Measurements from ENCODE around the gene RPS27L. TPM values are rescaled to one million over a fixed set of nuclear protein-coding genes. Genes with fewer than 3 reads are reported as not detected.

The RPS27L gene
- total and polyA plus RNA-seq, 2 donors (not counting 1 experiment from before 2014, with no cell fraction given) = 21.6 to 50.9 TPM

DNA sequence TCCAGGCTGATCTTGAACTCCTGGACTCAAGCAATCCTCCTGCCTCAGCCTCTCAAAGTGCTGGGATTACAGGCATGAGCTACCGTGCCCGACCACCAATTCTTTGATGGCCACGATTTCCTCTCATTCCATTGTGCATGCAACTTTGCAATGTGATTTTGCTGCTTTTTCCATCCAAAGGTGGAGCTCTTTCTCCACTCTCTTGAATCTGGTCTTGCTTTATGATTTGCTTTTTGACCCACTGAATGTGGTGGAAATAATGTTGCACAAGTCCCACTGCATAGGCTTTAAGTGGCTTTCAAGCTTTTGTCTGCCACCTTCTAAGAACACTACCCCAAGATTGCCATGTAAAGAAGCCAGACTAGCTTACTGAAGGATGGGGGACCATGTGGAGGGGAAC lies 10.6 kb downstream of the RPS27L start:
- Mint-ChIP-seq H3K4me3 (no peak overlapping the region), H3K4me1 (peaks cover 4% of the 10 kb centered on the region), H3K27ac (no peak overlapping the region), H3K27me3 (no peaks in the 10 kb centered on the region), H3K9me3 (ENCODE audit: insufficient read depth) (no peaks in the 10 kb centered on the region)
- TF ChIP-seq, protein P1, sequence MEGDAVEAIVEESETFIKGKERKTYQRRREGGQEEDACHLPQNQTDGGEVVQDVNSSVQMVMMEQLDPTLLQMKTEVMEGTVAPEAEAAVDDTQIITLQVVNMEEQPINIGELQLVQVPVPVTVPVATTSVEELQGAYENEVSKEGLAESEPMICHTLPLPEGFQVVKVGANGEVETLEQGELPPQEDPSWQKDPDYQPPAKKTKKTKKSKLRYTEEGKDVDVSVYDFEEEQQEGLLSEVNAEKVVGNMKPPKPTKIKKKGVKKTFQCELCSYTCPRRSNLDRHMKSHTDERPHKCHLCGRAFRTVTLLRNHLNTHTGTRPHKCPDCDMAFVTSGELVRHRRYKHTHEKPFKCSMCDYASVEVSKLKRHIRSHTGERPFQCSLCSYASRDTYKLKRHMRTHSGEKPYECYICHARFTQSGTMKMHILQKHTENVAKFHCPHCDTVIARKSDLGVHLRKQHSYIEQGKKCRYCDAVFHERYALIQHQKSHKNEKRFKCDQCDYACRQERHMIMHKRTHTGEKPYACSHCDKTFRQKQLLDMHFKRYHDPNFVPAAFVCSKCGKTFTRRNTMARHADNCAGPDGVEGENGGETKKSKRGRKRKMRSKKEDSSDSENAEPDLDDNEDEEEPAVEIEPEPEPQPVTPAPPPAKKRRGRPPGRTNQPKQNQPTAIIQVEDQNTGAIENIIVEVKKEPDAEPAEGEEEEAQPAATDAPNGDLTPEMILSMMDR (IDR thresholded peaks at IDR 0.05) = no peak
- TF ChIP-seq EZH2 (IDR thresholded peaks at IDR 0.05; ENCODE audit: borderline replicate concordance, insufficient read depth, low read depth, low read length, poor library complexity, severe bottlenecking) = no peak
- no peak overlapping the region for H3K27ac ChIP-seq (ENCODE audit: low read length in 2 of 2)
- DNase-seq (no peak), ATAC-seq (ENCODE audit: low read depth) (no peak)
- no peak overlapping the region for H3K9ac ChIP-seq (ENCODE audit: low read length)
- no peak overlapping the region for H3K4me2 ChIP-seq (replicated peaks; ENCODE audit: low read depth, low read length, poor library complexity, severe bottlenecking)
- intact Hi-C loops (cut with micrococcal nuclease) = no loop called here
- H4K20me1 ChIP-seq (ENCODE audit: control insufficient read depth, insufficient read depth, low read length, poor library complexity, severe bottlenecking) = no peaks in the 10 kb centered on the region
- ChIA-PET CTCF (interaction anchor here (0.9 to 1.3 kb wide), 2 partner anchors 15 to 99 kb away, joined by 3 to 4 read pairs; no protein-coding TSS in a partner anchor), POLR2A (no interaction called here)
- no peaks in the 10 kb centered on the region for H3K4me1 ChIP-seq (ENCODE audit: control insufficient read depth in 2 of 2, insufficient read depth in 2 of 2, low read length in 2 of 2)
- no peaks in the 10 kb centered on the region for H3K27me3 ChIP-seq (replicated peaks in 1 of 4; ENCODE audit: control extremely low read depth in 1 of 4, control insufficient read depth in 3 of 4, insufficient read depth in 4 of 4, low read length in 3 of 4)
- H2AFZ ChIP-seq (ENCODE audit: insufficient read depth, low read depth, low read length, poor library complexity, severe bottlenecking) = no peak overlapping the region
- 89% methylated on average over 3 of the region's 3 CpGs for WGBS (ENCODE audit: insufficient coverage)
- H3K79me2 ChIP-seq (ENCODE audit: control insufficient read depth, insufficient read depth, low read length) = peaks cover 4% of the 10 kb centered on the region
- no peak overlapping the region for H3K4me3 ChIP-seq (ENCODE audit: control extremely low read depth in 1 of 5, extremely low read depth in 1 of 5, insufficient read depth in 1 of 5, low read depth in 2 of 5, low read length in 4 of 5)
- no peaks in the 10 kb centered on the region for H3K9me3 ChIP-seq (ENCODE audit: control extremely low read depth in 1 of 3, control insufficient read depth in 2 of 3, insufficient read depth in 1 of 3, low read length in 2 of 3)
- H3K36me3 ChIP-seq (replicated peaks in 1 of 2; ENCODE audit: control extremely low read depth in 1 of 2, control insufficient read depth in 1 of 2, extremely low read depth in 1 of 2, insufficient read depth in 2 of 2, low read length in 1 of 2) = peaks cover 0 to 11% of the 10 kb centered on the region in 2 experiments

DNA sequence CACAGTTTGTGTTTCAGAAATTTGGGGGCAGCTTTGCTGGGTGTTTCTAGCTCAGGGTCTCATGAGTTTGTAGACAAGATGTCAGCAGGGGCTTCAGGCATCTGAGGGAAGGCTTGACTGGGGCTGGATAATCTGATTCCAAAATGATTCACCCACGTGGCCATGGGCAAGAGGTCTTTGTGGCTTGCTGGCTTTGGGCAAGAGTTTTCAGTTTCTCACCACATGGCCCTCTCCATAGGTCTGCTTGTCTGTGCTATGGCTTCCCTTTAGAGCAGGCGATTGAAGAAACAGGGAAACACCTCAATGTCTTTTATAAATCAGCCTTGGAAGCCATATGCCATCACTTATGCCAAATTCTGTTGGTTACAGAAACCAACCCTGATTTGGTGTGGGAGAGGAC lies 11.9 kb downstream of the RPS27L start:
- 33% methylated on average over 1 of the region's 2 CpGs for WGBS (ENCODE audit: insufficient coverage)

More for the DNA sequence above, 11.9 kb downstream of the RPS27L start:
- Histone ChIP-seq H4K20me1 (ENCODE audit: control insufficient read depth, insufficient read depth, low read length, poor library complexity, severe bottlenecking) (no peaks in the 10 kb centered on the region), H3K9me3 (ENCODE audit: control extremely low read depth in 1 of 3, control insufficient read depth in 2 of 3, insufficient read depth in 1 of 3, low read length in 2 of 3) (no peaks in the 10 kb centered on the region), H3K27me3 (replicated peaks in 1 of 4; ENCODE audit: control extremely low read depth in 1 of 4, control insufficient read depth in 3 of 4, insufficient read depth in 4 of 4, low read length in 3 of 4) (no peaks in the 10 kb centered on the region), H3K4me3 (ENCODE audit: control extremely low read depth in 1 of 5, extremely low read depth in 1 of 5, insufficient read depth in 1 of 5, low read depth in 2 of 5, low read length in 4 of 5) (no peak overlapping the region), H3K4me1 (ENCODE audit: control insufficient read depth in 2 of 2, insufficient read depth in 2 of 2, low read length in 2 of 2) (no peaks in the 10 kb centered on the region), H3K36me3 (replicated peaks in 1 of 2; ENCODE audit: control extremely low read depth in 1 of 2, control insufficient read depth in 1 of 2, extremely low read depth in 1 of 2, insufficient read depth in 2 of 2, low read length in 1 of 2) (peaks cover 0 to 9% of the 10 kb centered on the region in 2 experiments), H3K4me2 (replicated peaks; ENCODE audit: low read depth, low read length, poor library complexity, severe bottlenecking) (no peak overlapping the region), H3K9ac (ENCODE audit: low read length) (no peak overlapping the region), H3K27ac (ENCODE audit: low read length in 2 of 2) (no peak overlapping the region), H2AFZ (ENCODE audit: insufficient read depth, low read depth, low read length, poor library complexity, severe bottlenecking) (no peak overlapping the region), H3K79me2 (ENCODE audit: control insufficient read depth, insufficient read depth, low read length) (peaks cover 4% of the 10 kb centered on the region)
- POLR2A ChIA-PET = no interaction called here
- intact Hi-C loops (cut with micrococcal nuclease) = no loop called here
- H3K27me3 Mint-ChIP-seq = no peaks in the 10 kb centered on the region
- no peak overlapping the region for H3K4me3 Mint-ChIP-seq
- CTCF ChIA-PET = no interaction called here
- no peak for ATAC-seq (ENCODE audit: low read depth)
- H3K9me3 Mint-ChIP-seq (ENCODE audit: insufficient read depth) = no peaks in the 10 kb centered on the region
- no peak overlapping the region for H3K27ac Mint-ChIP-seq
- peaks cover 4% of the 10 kb centered on the region for H3K4me1 Mint-ChIP-seq
- no peak for TF ChIP-seq EZH2 (IDR thresholded peaks at IDR 0.05; ENCODE audit: borderline replicate concordance, insufficient read depth, low read depth, low read length, poor library complexity, severe bottlenecking)
- TF ChIP-seq, protein P1 (IDR thresholded peaks at IDR 0.05) = no peak
- no peak for DNase-seq
